ENCODE data around the gene SLIT3.
"Not testable (repeated sequence)": the region's sequence is repeated elsewhere in the genome, so short reads cannot be mapped to it uniquely, and the experiment has no call there.

The SLIT3 gene

DNA sequence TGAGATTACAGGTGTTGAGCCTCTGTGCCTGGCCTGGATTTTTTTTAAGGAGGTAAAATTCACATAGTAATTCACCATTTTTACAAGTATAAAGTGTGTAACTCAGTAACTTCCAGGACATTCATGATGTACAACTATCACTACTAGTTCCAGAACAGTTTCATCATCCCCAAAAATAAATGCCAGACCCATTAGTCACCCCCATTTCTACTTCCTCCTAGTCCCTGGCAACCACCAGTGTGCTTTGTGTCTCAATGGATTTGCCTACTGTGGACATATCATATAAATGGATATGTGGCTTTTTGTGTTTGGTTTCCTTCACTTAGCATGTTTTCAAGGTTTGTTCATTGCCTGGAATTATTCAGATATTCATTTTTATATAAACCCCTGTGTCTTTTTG lies 649.3 kb downstream of the SLIT3 start:
- DNase-seq = no peak

DNA sequence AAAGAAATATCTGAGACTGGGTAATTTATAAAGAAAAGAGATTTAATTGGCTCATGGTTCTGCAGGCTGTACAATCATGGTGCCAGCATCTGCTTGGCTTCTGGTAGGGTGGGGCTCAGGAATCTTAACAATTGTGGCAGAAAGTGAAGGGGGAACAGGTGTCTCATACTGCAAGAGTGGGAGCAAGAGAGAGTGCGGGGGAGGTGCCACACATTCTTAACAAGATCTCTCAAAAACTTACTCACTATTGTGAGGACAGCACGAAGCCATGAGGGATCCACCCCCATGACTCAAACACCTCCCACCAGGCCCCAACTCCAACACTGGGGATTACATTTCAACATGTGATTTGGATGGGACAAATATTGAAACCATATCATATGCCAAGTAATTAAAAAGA lies 651.6 kb downstream of the SLIT3 start:
- no peak for DNase-seq

DNA sequence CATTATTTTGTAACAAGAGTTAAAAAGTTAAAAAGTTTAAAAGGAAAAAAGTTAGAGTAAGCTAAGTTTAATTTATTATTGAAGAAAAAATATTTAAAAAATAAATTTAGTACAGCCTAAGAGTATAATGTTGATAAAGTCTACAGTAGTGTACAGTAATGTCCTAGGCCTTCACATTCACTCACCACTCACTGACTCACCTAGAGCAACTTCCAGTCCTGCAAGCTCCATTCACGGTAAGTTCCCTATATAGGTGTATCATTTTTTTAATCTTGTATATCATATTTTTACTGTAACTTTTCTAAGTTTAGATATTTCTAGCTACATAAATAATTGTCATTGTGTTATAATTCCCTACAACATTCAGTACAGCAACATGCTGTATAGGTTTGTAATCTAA lies 652.4 kb downstream of the SLIT3 start:
- DNase-seq = no peak

- DNase-seq = no peak
Measured at GRCh38 chr5:168648016-168648415, 652.9 kb downstream of the SLIT3 start.

GRCh38 chr5:168647083-168647482 lies 653.9 kb downstream of the SLIT3 start:
- no peak for DNase-seq

DNA sequence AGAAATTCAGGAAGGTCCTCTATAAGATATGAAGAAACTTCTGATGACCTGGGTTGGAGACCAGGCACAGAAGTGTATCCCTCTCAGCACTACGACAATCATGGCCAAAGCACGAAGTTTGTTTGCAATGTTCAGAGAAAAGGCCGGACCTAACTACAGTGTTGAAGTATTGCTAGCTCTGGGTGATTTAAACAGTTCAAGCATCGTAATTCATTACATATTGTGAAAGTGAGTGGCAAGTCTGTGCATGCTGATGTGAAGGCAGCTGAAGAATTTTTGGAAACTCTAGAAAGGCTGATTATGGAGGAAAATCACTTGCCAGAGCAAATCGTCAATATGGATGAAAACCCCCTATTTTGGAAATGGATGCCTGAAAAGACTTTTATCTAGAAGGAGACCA lies 654.6 kb downstream of the SLIT3 start:
- DNase-seq = no peak

DNA sequence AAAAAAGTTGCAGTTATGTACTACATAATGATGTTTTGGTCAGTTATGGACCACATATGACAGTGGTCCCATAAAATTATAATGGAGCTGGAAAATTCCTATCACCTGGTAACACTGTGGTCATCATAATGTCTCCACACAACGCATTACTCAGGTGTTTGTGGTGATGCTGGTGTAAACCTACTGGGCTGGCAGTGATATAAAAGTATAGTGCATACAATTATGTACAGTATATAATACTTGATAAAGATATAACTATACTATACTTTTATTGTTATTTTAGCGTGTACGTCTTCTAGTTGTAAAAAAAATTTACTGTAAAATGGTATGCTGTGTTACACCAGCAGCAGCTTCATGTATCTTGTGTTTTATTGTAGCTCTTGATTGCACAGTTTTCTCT lies 655.7 kb downstream of the SLIT3 start:
- DNase-seq = no peak

DNA sequence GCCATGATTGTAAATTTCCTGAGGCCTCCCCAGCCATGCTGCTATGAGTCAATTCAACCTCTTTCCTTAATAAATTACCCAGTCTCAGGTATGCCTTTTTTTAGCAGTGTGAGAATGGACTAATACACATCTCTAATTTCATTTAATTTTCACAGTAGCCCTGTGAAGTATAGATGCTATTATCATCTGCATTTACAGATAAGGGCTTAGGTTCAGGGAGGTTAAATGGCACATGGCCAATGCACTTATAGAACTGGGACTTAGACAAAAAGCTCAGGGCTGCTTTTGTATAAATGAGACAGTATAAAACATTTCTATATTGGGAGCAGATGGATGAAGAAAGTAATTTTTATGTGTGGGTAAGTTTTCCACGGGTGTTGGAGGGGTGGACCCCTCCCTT lies 658.9 kb downstream of the SLIT3 start:
- DNase-seq = no peak

- not testable (repeated sequence) for DNase-seq
Measured at GRCh38 chr5:168638846-168639245, 662.1 kb downstream of the SLIT3 start.

DNA sequence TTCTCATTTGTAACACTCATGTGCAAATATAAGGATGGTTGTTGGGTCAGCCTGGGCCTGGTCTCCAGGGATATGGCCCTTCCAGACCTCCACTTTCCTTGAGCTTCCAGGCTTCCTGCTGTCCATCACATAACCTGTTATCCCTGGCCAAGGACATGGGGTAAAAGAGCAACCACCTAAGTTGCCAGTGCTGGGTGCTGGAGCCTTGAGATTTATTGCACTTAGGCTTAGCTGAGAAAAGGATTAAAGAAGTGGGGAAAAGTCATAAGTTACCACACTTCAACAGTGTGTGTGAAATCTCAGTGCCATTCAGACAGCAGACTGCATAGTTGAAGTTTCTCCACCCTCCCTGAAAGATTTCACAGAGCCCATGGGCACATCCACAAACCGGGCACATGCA lies 663.1 kb downstream of the SLIT3 start:
- DNase-seq = no peak

DNA sequence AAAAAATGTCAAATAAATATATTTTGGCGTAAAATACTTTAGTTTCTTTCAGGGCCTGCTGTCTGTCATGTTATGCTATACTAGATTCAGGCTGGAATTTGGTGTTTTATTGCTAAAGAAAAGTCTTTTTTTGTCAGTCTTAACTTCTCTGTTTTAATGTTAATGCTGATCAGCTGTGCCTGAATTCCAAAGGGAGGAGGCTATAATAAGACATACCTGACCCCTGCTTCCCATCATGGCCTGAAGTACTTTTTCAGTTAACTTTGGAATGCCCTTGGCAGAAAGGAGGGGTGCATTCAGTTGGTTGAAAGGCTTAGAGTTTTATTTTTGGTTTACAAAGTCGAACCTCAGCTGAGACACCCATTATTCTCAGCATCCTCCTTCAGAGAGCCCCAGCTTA lies 663.7 kb downstream of the SLIT3 start:
- DNase-seq = no peak

- DNase-seq = not testable (repeated sequence)
Measured at GRCh38 chr5:168630958-168631357, 670.0 kb downstream of the SLIT3 start.

- no peak for DNase-seq
Measured at GRCh38 chr5:168624850-168625364, 676.0 kb downstream of the SLIT3 start.

- DNase-seq = no peak
Measured at GRCh38 chr5:168620807-168621206, 680.1 kb downstream of the SLIT3 start.

DNA sequence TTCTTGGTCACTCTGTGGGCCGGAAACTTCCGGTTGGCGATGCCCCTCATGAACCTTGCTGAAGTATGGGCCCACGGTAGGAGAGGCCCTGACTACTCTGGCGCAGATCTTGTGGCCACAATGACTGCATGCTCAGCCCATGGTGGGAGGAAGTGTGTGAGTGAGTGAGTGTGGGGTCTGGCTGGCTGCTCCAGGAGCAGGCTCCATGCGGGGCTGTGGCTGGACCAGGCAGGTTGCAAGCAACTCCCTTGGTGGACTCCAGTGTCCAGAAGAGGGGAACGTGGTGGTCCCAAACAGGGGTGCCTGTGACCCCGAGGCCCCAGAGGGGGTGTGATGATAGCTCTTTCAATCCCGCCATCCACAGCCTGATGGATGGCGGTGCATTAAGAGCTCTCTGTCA lies 686.3 kb downstream of the SLIT3 start:
- DNase-seq = no peak

GRCh38 chr5:168613996-168614395 lies 686.9 kb downstream of the SLIT3 start:
- DNase-seq = no peak

GRCh38 chr5:168613396-168613795 lies 687.5 kb downstream of the SLIT3 start:
- no peak for DNase-seq

DNA sequence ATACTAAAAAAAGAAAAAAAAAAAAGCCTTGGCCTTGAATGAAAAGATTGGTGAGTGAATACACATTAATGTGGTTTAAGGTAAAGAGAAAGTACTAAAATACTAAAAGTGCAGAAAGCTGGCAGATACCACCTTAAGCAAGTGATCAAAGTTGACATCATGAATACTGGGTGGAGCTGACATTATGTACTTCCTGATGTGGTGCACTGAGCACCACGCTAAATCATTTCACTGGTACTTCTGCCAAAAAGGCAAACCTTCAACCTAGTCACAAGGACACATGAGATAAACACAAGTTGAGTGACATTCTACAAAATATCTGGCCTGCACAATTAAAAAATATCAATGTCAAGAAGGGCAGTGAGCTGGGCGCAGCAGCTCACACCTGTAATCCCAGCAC lies 687.9 kb downstream of the SLIT3 start:
- no peak for DNase-seq

- no peak for DNase-seq
Measured at GRCh38 chr5:168612123-168612522, 688.8 kb downstream of the SLIT3 start.
